Karpas-422 (cell line): ENCODE measurements around the gene CGB5. TPM values are rescaled to one million over a fixed set of nuclear protein-coding genes. Genes with fewer than 3 reads are reported as not detected.

Experiments used
- DNase-seq: peaks from one replicate; pipeline ENCODE4 v3.0.0-alpha.2; 2015
- H2AFZ ChIP-seq: fragments of 200-600 bp; sonication (generic); 2 replicates; pipeline ENCODE4 v1.6.1; 2014; ENCODE audit warnings: antibody characterized with exemption, low read length, mixed read lengths
- H3K27ac ChIP-seq: fragments of 200-600 bp; sonication (generic); 2 replicates; pipeline ENCODE4 v1.5.1; 2014; ENCODE audit warnings: mild to moderate bottlenecking, low read length, moderate library complexity
- H3K27me3 ChIP-seq: fragments of 200-600 bp; sonication (generic); 2 replicates; pipeline ENCODE4 v1.6.1; 2014; ENCODE audit warnings: low read length, mixed read lengths
- H3K36me3 ChIP-seq: fragments of 200-600 bp; sonication (generic); 2 replicates; pipeline ENCODE4 v1.6.1; 2014; ENCODE audit warnings: low read length, mixed read lengths; ENCODE audit not compliant: insufficient read depth
- H3K4me1 ChIP-seq: fragments of 200-600 bp; sonication (generic); 2 replicates; pipeline ENCODE4 v1.6.1; 2014; ENCODE audit warnings: mild to moderate bottlenecking, low read length, mixed read lengths
- H3K4me2 ChIP-seq: fragments of 200-600 bp; sonication (generic); 2 replicates; pipeline ENCODE4 v1.6.1; 2014; ENCODE audit warnings: low read length, low read depth, mild to moderate bottlenecking; ENCODE audit not compliant: poor library complexity, severe bottlenecking
- H3K4me3 ChIP-seq: fragments of 200-600 bp; sonication (generic); 2 replicates; pipeline ENCODE4 v1.5.1; 2014; ENCODE audit warnings: mild to moderate bottlenecking, antibody characterized with exemption, low read length, mixed read lengths
- H3K79me2 ChIP-seq: fragments of 200-600 bp; sonication (generic); 2 replicates; pipeline ENCODE4 v1.6.1; 2014; ENCODE audit warnings: mild to moderate bottlenecking, low read length, mixed read lengths
- H3K9ac ChIP-seq: fragments of 200-600 bp; sonication (generic); 2 replicates; pipeline ENCODE4 v1.6.0; 2014; ENCODE audit warnings: low read length
- H3K9me2 ChIP-seq: fragments of 200-600 bp; sonication (generic), shearing (Covaris generic); replicated peaks from 2 replicates; pipeline ENCODE4 v1.6.0; 2014; ENCODE audit warnings: mild to moderate bottlenecking, low read length, moderate library complexity; ENCODE audit not compliant: insufficient read depth
- H3K9me3 ChIP-seq: fragments of 300-700, 200-600 bp; sonication (generic); 2 replicates; pipeline ENCODE4 v1.6.1; 2014; ENCODE audit warnings: low read length, mixed read lengths
- H4K20me1 ChIP-seq: fragments of 200-600 bp; sonication (generic); 2 replicates; pipeline ENCODE4 v1.6.1; 2014; ENCODE audit warnings: mild to moderate bottlenecking, antibody characterized with exemption, low read length, low read depth; ENCODE audit not compliant: insufficient read depth
- total RNA-seq: library from RNA; depleted of rRNA; stranded (reverse); fragments of >200 nt; shearing (Covaris generic); gene quantifications from 2 replicates; pipeline ENCODE4 v1.2.3, GENCODE V29; 2014; ENCODE audit warnings: low replicate concordance

Gene CGB5
- total RNA-seq, 1 experiment from 2014 or later, result not detected

GRCh38 chr19:49084206-49085019, 40.8 kb downstream of the CGB5 start:
- Histone ChIP-seq H3K4me3 (peak overlapping the region; percentile 95), H2AFZ (peak overlapping the region; percentile 72), H3K9ac (peak overlapping the region; percentile 95)

GRCh38 chr19:49085020-49085867, 41.6 kb downstream of the CGB5 start, which contains the start of gene SNRNP70:
TSS of gene SNRNP70 (plus strand) at chr19:49085451. CDS start at chr19:49086415, 964 bp downstream.
- Histone ChIP-seq H3K4me3 (peak within 1 kb of the TSS; percentile 95), H3K27me3 (no peaks in the 10 kb centered on the region), H2AFZ (peak within 1 kb of the TSS; percentile 72), H3K9ac (peak within 1 kb of the TSS; percentile 95), H3K36me3 (peaks cover 33% of the 10 kb centered on the region), H3K4me2 (peak within 1 kb of the TSS; percentile 97), H4K20me1 (peaks cover 41% of the 10 kb centered on the region), H3K27ac (peak within 1 kb of the TSS; percentile 64), H3K79me2 (peaks cover 45% of the 10 kb centered on the region), H3K9me2 (no peaks in the 10 kb centered on the region), H3K4me1 (peaks cover 20% of the 10 kb centered on the region), H3K9me3 (no peaks in the 10 kb centered on the region)
- DNase-seq, result peak; percentile 100

More at GRCh38 chr19:49084206-49085019, 40.8 kb downstream of the CGB5 start:
- H3K9me2 ChIP-seq, result no peaks in the 10 kb centered on the region
- H4K20me1 ChIP-seq, result peaks cover 35% of the 10 kb centered on the region
- peaks cover 20% of the 10 kb centered on the region for H3K4me1 ChIP-seq
- no peak overlapping the region for H3K27ac ChIP-seq
- H3K4me2 ChIP-seq, result peak overlapping the region; percentile 67
- peak; percentile 45 for DNase-seq
- no peaks in the 10 kb centered on the region for H3K9me3 ChIP-seq
- peaks cover 38% of the 10 kb centered on the region for H3K79me2 ChIP-seq
- peaks cover 26% of the 10 kb centered on the region for H3K36me3 ChIP-seq
- no peaks in the 10 kb centered on the region for H3K27me3 ChIP-seq

GRCh38 chr19:49085868-49086232, 42.2 kb downstream of the CGB5 start:
- no peak for DNase-seq
- Histone ChIP-seq H4K20me1 (peaks cover 47% of the 10 kb centered on the region), H3K4me3 (peak overlapping the region; percentile 95), H3K27me3 (no peaks in the 10 kb centered on the region), H3K9me2 (no peaks in the 10 kb centered on the region), H3K4me2 (peak overlapping the region; percentile 97), H3K79me2 (peaks cover 51% of the 10 kb centered on the region), H3K27ac (peak overlapping the region; percentile 64), H3K36me3 (peaks cover 39% of the 10 kb centered on the region), H2AFZ (peak overlapping the region; percentile 23; the same call in 1 of the 2 replicates), H3K9me3 (no peaks in the 10 kb centered on the region), H3K9ac (peak overlapping the region; percentile 95), H3K4me1 (peaks cover 20% of the 10 kb centered on the region)

- Histone ChIP-seq H3K9me3 (no peaks in the 10 kb centered on the region), H3K9me2 (no peaks in the 10 kb centered on the region), H2AFZ (no peak overlapping the region), H3K4me1 (peaks cover 20% of the 10 kb centered on the region), H3K9ac (peak overlapping the region; percentile 95), H3K4me2 (peak overlapping the region; percentile 97), H4K20me1 (peaks cover 49% of the 10 kb centered on the region), H3K4me3 (peak overlapping the region; percentile 95), H3K27ac (peak overlapping the region; percentile 64; the same call in 1 of the 2 replicates), H3K79me2 (peaks cover 52% of the 10 kb centered on the region), H3K36me3 (peaks cover 40% of the 10 kb centered on the region), H3K27me3 (no peaks in the 10 kb centered on the region)
- peak; percentile 41 for DNase-seq
Measured at GRCh38 chr19:49086296-49086695, 42.6 kb downstream of the CGB5 start.

- Histone ChIP-seq H3K27me3 (no peaks in the 10 kb centered on the region), H3K4me2 (no peak overlapping the region), H2AFZ (no peak overlapping the region), H3K4me1 (peaks cover 10% of the 10 kb centered on the region), H4K20me1 (peaks cover 68% of the 10 kb centered on the region), H3K9me3 (no peaks in the 10 kb centered on the region), H3K79me2 (peaks cover 61% of the 10 kb centered on the region), H3K9me2 (no peaks in the 10 kb centered on the region), H3K4me3 (no peak overlapping the region), H3K9ac (no peak overlapping the region), H3K27ac (no peak overlapping the region), H3K36me3 (peaks cover 45% of the 10 kb centered on the region)
- no peak for DNase-seq
Measured at GRCh38 chr19:49091391-49092038, 47.9 kb downstream of the CGB5 start.

GRCh38 chr19:49092686-49093085, 49.0 kb downstream of the CGB5 start:
- peaks cover 65% of the 10 kb centered on the region for H4K20me1 ChIP-seq
- H3K36me3 ChIP-seq, result peaks cover 43% of the 10 kb centered on the region
- H3K27ac ChIP-seq, result no peak overlapping the region
- no peaks in the 10 kb centered on the region for H3K9me2 ChIP-seq
- H3K27me3 ChIP-seq, result no peaks in the 10 kb centered on the region
- H3K9ac ChIP-seq, result no peak overlapping the region
- no peak overlapping the region for H2AFZ ChIP-seq
- no peak overlapping the region for H3K4me3 ChIP-seq
- peaks cover 56% of the 10 kb centered on the region for H3K79me2 ChIP-seq
- DNase-seq, result no peak
- no peaks in the 10 kb centered on the region for H3K4me1 ChIP-seq
- H3K9me3 ChIP-seq, result no peaks in the 10 kb centered on the region
- no peak overlapping the region for H3K4me2 ChIP-seq
